Spinal cord (tissue), 10 donors: ENCODE data around the gene MORN1. TPM values are rescaled to one million over a fixed set of nuclear protein-coding genes. Genes with fewer than 3 reads are reported as not detected.

Source experiments
- DNase-seq, 6 donors: peaks; one replicate each; pipeline versions ENCODE4 v3.0.0 to v3.0.0-alpha.2; 2013 to 2015; ENCODE audit warnings: low spot score in 6 of 6, low read depth in 4 of 6
- H3K27ac ChIP-seq: one replicate; pipeline ENCODE4 v1.5.1; 2013; ENCODE audit warnings: low read depth, low read length, control low read depth
- H3K27me3 ChIP-seq: one replicate; pipeline ENCODE4 v1.6.1; 2013; ENCODE audit warnings: low read length; ENCODE audit not compliant: control insufficient read depth, insufficient read depth
- H3K36me3 ChIP-seq: one replicate; pipeline ENCODE4 v1.6.1; 2013; ENCODE audit warnings: low read length; ENCODE audit not compliant: control insufficient read depth, insufficient read depth
- H3K4me1 ChIP-seq: one replicate; pipeline ENCODE4 v1.6.1; 2013; ENCODE audit warnings: low read length; ENCODE audit not compliant: control insufficient read depth, insufficient read depth
- H3K4me3 ChIP-seq: one replicate; pipeline ENCODE4 v1.5.1; 2013; ENCODE audit warnings: low read depth, low read length, control low read depth
- H3K9me3 ChIP-seq: one replicate; pipeline ENCODE4 v1.6.1; 2013; ENCODE audit warnings: low read length; ENCODE audit not compliant: control insufficient read depth, insufficient read depth
- WGBS: methylation state at CpG from one replicate; pipeline ENCODE4 v1.1.5; 2013; ENCODE audit warnings: missing lambda C conversion rate; ENCODE audit not compliant: insufficient coverage; 5-methylcytosine and 5-hydroxymethylcytosine counted together
- polyA plus RNA-seq, 2 donors: library from polyadenylated mRNA; unstranded; fragments of 120-200 nt; gene quantifications; one replicate each; pipeline ENCODE4 v1.2.1, GENCODE V29; 2013; ENCODE audit not compliant: insufficient read length in 2 of 2
- total RNA-seq, 2 donors: library from RNA; depleted of rRNA in 1 of 2; stranded (reverse); fragments of 120-200 nt in 1 of 2; fragments of >200 nt in 1 of 2; gene quantifications; one replicate each; pipeline versions ENCODE4 v1.2.3 to v1.2.4, GENCODE V29; 2013 to 2014
- donor health status: healthy.

MORN1 gene
- total and polyA plus RNA-seq, 4 donors: 8.4 to 17.5 (median 12.8) TPM

DNA sequence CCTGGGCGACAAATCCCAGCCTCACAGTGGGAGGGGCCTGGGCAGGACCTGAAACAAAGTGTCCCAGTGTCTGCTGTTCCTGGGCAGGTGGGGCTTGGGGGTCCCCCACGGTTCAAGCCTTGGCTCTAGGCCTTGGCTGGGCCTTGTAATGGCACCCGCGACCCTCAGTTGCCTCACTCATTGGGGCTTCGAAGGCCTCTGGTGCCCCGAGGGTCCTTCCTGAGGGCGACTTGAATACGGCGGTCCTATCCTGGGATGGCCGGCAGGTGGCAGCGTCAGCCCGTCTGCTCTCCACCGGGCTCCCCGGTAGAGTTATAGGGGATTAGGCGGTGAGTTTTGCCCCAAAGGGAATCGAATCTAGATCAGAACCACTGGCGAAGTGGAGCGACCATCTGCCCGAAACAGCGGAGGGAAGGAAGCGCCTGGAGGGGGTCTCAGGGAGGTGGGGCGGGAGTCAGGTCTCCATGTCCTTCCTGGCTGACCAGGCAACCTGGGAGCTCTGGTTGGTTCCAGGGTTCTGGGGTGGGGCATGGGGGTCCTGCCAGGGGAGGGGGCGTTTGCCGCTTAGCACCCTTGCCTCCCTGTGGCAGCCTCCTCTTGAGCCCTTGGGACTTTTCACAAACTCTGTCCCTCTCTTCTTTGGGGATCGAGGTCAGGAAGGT is 23.1 kb upstream of the MORN1 start:
- 3% methylated on average over 23 of the region's 25 CpGs for WGBS
- peak in 3 of 6 donors; percentile 60 to 91 (median 86) for DNase-seq
- no peaks in the 10 kb centered on the region for H3K9me3 ChIP-seq
- peaks cover 17% of the 10 kb centered on the region for H3K36me3 ChIP-seq
- H3K4me1 ChIP-seq: peaks cover 34% of the 10 kb centered on the region
- no peak overlapping the region for H3K27ac ChIP-seq
- no peak overlapping the region for H3K4me3 ChIP-seq
- peaks cover 8% of the 10 kb centered on the region for H3K27me3 ChIP-seq

DNA sequence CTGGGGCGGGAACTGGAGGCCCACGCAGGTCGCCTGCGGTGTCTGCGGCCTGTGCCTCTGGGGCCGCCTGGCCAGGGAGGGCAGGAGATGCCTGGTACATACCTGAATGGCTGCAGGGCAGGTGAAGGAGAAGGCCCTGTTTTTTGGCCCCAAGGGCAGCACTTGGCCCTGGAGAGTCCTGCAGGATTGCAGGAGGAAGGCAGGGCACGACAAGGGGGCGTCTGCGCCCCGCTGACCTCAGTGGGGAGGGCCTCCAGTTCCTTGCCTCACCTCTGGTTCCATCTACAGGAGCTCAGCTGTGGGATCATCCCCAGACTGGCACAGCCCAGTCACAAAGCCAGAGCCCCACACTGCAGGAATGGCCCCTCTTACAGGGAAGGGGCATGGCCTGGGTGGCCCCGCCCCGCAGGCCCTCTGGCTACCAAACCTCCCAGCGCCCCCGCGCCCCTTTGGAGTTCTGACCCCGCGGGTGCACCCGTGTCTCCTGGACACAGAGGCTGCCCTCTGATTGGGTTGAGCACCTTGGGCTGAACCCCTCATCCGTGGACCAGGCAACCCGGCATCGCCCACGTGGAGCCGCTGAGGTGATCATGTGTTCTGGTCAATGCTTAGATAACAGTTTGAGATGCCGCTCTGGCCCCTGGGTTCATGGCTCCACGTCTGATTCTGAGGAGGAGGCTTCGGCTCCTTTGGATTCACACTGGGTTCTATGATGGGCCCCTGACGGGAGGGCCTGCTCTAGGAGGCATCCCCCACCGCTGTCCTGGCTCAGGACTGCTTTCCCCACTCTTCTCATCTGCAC is 22.3 kb upstream of the MORN1 start:
- H3K9me3 ChIP-seq: no peaks in the 10 kb centered on the region
- 46% methylated on average over 28 of the region's 28 CpGs for WGBS
- H3K4me1 ChIP-seq: peaks cover 31% of the 10 kb centered on the region
- H3K27me3 ChIP-seq: peaks cover 8% of the 10 kb centered on the region
- peaks cover 24% of the 10 kb centered on the region for H3K36me3 ChIP-seq
- DNase-seq: no peak
- H3K27ac ChIP-seq: no peak overlapping the region
- H3K4me3 ChIP-seq: peak overlapping the region; percentile 57

DNA sequence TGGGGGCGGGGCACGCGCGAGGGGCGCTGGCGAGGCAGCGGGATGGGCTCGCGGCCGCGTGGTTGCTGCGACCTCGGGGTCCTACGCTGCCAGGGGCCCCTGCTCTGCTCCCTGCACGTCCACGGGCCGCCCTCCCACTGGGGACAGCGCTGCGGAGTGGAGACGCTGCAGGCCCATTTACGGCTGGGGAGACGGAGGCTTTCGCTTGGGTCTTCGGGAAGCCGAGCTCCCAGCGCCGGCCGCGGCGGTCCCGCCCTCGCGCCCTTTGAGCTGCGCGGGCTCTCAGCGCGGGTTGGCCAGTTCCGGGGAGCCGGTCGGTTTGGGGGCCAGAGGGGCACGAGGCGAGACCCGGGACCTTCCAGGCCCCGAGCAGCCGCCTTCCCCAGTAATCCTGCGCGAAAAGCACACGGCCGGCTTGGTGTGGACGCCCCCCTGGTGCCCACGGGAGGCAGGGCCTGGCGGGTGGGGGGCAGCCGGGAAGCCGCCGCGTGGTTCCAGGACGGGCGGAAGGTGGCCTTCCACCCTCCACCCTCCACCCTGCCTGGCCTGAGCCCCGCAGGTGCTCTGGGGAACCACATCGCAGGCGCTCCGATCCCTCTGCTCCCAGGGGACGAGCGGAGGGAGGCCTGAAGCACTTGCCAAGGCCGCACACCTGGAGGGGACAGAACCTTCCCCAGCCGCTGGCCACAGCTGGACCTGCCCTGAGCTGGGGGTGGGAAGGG is 21.6 kb upstream of the MORN1 start:
- H3K36me3 ChIP-seq: peaks cover 32% of the 10 kb centered on the region
- DNase-seq: peak in 1 of 6 donors; percentile 21
- H3K27me3 ChIP-seq: peaks cover 4% of the 10 kb centered on the region
- peaks cover 31% of the 10 kb centered on the region for H3K4me1 ChIP-seq
- peak overlapping the region; percentile 57 for H3K4me3 ChIP-seq
- H3K27ac ChIP-seq: no peak overlapping the region
- H3K9me3 ChIP-seq: no peaks in the 10 kb centered on the region
- WGBS: 2% methylated on average over 64 of the region's 66 CpGs

DNA sequence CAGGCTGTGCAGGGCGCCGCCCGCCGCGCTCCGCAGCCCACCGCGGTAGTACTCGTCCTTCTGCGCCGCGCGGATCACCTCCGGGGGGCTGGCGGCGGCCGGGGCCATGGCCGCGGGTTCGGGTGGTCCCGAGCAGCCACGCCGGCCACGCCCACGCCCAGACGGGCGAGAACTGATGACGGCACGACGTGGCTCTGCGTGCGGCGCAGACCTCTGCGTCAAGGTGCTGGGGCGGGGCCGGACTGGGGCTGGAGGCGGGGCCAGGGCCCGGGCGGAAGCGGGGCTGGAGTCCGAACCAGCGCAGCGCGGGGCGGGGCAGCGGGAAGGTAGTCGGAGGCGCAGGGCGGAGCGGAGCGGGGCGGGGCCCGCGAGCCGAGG is 21.0 kb upstream of the MORN1 start, which contains the start of gene PEX10:
Gene PEX10 (minus strand): TSS at position 170 of the 378 bp plus-strand sequence. CDS start 62 bp downstream, at position 108.
- no peaks in the 10 kb centered on the region for H3K9me3 ChIP-seq
- H3K27me3 ChIP-seq: peaks cover 3% of the 10 kb centered on the region
- H3K27ac ChIP-seq: peak within 1 kb of the TSS; percentile 15
- H3K36me3 ChIP-seq: peaks cover 37% of the 10 kb centered on the region
- H3K4me1 ChIP-seq: peaks cover 31% of the 10 kb centered on the region
- DNase-seq: peak; percentile 85 to 98 (median 92)
- 0% methylated on average over 55 of the region's 55 CpGs for WGBS
- peak within 1 kb of the TSS; percentile 68 for H3K4me3 ChIP-seq

DNA sequence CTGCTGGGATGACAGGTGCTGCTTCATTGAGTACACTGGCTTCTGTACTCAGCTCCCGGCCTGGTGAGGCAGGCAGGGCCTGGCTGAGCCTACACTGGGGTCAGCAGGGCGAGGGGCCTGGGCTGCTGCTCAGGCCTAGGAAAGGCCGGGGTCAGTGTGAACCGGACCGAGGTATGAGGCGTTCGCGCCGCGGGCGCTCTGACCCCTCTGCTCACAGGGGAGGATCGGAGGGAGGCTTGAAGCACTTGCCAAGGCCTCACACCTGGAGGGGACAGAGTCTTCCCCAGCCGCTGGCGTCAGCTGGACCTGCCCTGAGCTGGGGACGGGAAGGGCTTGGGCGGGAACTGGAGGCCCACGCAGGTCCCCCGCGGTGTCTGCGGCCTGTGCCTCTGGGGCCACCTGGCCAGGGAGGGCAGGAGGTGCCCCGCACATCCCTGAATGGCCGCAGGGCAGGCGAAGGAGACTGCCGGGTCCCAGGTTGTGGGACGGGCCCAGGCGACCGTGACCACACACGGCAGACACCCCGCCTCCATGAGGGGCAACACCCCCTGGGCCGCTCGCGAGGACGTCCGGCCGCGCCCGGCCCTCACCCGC is 20.5 kb upstream of the MORN1 start:
- Histone ChIP-seq H3K4me3 (peak overlapping the region; percentile 68), H3K27ac (peak overlapping the region; percentile 15), H3K4me1 (peaks cover 31% of the 10 kb centered on the region), H3K27me3 (peaks cover 1% of the 10 kb centered on the region), H3K9me3 (no peaks in the 10 kb centered on the region), H3K36me3 (peaks cover 42% of the 10 kb centered on the region)
- WGBS: 7% methylated on average over 38 of the region's 38 CpGs
- no peak for DNase-seq

DNA sequence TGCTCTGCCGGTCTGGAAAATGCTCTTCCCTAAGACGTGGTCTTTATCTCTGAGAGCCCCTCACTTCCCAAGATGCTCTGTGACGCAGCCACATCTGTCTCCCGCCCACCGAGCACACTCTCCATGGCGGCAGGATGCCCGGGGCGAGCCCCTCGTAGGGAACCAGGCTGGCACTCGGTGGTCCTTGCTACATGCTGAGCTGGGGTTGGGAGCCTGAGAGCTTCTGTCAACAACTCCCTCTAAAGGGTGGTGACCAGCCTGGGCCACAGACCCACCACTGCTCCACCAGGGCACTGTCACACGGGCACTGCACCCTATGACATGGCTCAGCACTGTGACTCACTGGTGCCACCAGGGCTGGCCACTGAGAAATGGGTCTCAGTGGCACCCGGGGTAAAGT is 18.4 kb upstream of the MORN1 start:
- no peaks in the 10 kb centered on the region for H3K9me3 ChIP-seq
- H3K27me3 ChIP-seq: no peaks in the 10 kb centered on the region
- no peak overlapping the region for H3K27ac ChIP-seq
- WGBS: 95% methylated on average over 12 of the region's 12 CpGs
- H3K4me1 ChIP-seq: peaks cover 30% of the 10 kb centered on the region
- H3K36me3 ChIP-seq: peaks cover 60% of the 10 kb centered on the region
- no peak for DNase-seq
- H3K4me3 ChIP-seq: no peak overlapping the region

DNA sequence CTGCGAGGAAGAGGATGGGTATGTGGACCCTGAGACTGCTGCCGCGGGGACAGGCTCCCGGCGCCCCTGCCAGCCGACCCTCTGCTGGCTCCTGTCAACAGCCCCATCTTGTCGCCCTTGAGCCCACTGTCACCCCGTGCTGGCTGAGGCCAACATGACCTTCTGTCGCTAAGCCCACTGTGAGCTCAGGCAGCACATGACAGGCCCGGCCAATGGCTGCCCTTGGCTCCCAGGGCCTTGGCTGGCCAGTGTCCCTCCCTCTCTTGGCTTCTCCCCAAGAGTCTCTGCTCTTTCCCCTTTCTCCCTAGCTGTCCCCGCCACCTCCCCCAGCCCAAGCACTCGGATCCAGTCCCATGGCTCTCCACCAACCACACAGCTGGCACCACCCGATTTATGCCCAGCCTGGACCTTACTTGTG is 17.5 kb upstream of the MORN1 start:
- WGBS: 85% methylated on average over 13 of the region's 13 CpGs
- no peak overlapping the region for H3K27ac ChIP-seq
- no peaks in the 10 kb centered on the region for H3K27me3 ChIP-seq
- peaks cover 69% of the 10 kb centered on the region for H3K36me3 ChIP-seq
- no peak overlapping the region for H3K4me3 ChIP-seq
- DNase-seq: no peak
- peaks cover 21% of the 10 kb centered on the region for H3K4me1 ChIP-seq
- no peaks in the 10 kb centered on the region for H3K9me3 ChIP-seq

DNA sequence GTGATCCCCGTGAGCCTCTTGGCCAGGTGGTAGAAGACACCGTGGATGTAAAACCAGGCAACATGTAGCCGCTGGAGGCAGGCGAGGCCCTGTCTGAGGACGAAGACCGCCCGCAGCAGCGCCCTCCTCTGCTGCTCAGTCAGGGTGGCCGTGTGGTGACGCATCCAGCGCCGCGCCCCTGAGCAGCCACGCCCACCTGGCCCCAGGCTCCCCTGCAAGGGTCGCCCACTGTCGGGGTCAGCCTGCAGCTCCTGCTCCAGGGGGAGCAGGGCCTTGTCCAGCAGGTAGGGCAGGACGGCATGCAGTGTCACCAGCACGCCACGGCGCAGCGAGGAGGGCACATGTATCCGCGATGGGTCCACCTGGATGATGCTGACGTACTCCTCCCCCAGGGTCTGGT is 17.1 kb upstream of the MORN1 start:
- no peak overlapping the region for H3K4me3 ChIP-seq
- DNase-seq: no peak
- H3K4me1 ChIP-seq: peaks cover 17% of the 10 kb centered on the region
- no peaks in the 10 kb centered on the region for H3K27me3 ChIP-seq
- 93% methylated on average over 24 of the region's 24 CpGs for WGBS
- no peaks in the 10 kb centered on the region for H3K9me3 ChIP-seq
- H3K27ac ChIP-seq: no peak overlapping the region
- H3K36me3 ChIP-seq: peaks cover 73% of the 10 kb centered on the region

DNA sequence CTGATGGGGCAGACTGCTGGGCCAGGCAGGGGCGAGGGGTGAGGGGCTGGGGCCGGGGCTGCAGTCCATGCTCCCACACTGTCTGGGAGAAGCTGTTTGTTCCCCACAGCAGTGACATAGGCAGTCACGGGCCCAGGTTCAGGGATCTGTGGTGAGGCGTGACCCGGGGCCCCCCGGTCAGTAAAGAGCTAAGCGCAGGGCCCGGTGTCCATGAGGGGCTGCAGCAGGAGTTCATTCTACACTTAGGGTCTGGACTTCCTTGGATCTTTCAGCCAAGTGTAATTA is 16.6 kb upstream of the MORN1 start:
- Histone ChIP-seq H3K9me3 (no peaks in the 10 kb centered on the region), H3K27me3 (no peaks in the 10 kb centered on the region), H3K4me1 (peaks cover 12% of the 10 kb centered on the region), H3K4me3 (no peak overlapping the region), H3K36me3 (peaks cover 78% of the 10 kb centered on the region), H3K27ac (no peak overlapping the region)
- DNase-seq: no peak
- 93% methylated on average over 8 of the region's 8 CpGs for WGBS
